GM12878 (cell line): ENCODE measurements around the gene UQCRC1. TPM values are rescaled to one million over a fixed set of nuclear protein-coding genes. Genes with fewer than 3 reads are reported as not detected.

Source experiments
- ATAC-seq: fragments of 200-7000 bp; cut with Tn5 transposase; 3 replicates; pipeline ENCODE4 v1.9.1; 2020; ENCODE audit warnings: mild to moderate bottlenecking, moderate library complexity
- BruUV-seq: library from RNA; stranded (reverse); fragments of 400-500 nt; replicated peaks from 2 replicates; lab custom pipeline; 2021; lab: Mats Ljungman, UMichigan
- CTCF ChIA-PET: fragments of 300-600 bp; sonication (Branson Sonifier 250); formaldehyde crosslinking; extraction: SDS; loops from one replicate; lab custom pipeline; 2021; ENCODE audit warnings: inconsistent platforms; lab: Yijun Ruan, JAX
- POLR2A ChIA-PET: fragments of 350-600 bp; formaldehyde crosslinking; extraction: SDS; loops from one replicate; lab custom pipeline; 2021; ENCODE audit warnings: inconsistent platforms; lab: Charles Lee
- RAD21 ChIA-PET: fragments of 300-600 bp; sonication (Branson Sonifier 250); formaldehyde crosslinking; loops from one replicate; lab custom pipeline; 2023; ENCODE audit warnings: antibody characterized with exemption; ENCODE audit not compliant: unreplicated experiment; lab: Charles Lee
- SMC1A ChIA-PET: fragments of 300-600 bp; sonication (Branson Sonifier 250); formaldehyde crosslinking; loops from one replicate; lab custom pipeline; 2023; ENCODE audit not compliant: unreplicated experiment, uncharacterized antibody; lab: Charles Lee
- DNase-seq: peaks from one replicate; pipeline ENCODE4 v3.0.0-alpha.2; 2011; ENCODE audit warnings: low read depth, low spot score
- FAIRE-seq: peaks from 3 replicates; lab custom pipeline; 2011; peaks lifted over from hg19 to GRCh38; lab: Jason Lieb, UNC
- H2AFZ ChIP-seq: 2 replicates; pipeline ENCODE4 v1.6.0; 2011; ENCODE audit warnings: low read depth, low read length, control low read depth; ENCODE audit not compliant: control insufficient read depth
- H3K27ac ChIP-seq: 2 replicates; pipeline ENCODE4 v1.5.1; 2011; ENCODE audit warnings: control low read depth; ENCODE audit not compliant: control insufficient read depth, insufficient read depth
- H3K27me3 ChIP-seq, 2 experiments: replicated peaks in 1 of 2; 2 replicates each; pipeline versions ENCODE4 v1.6.0 to v1.6.1; 2011; ENCODE audit warnings: low read length in 1 of 2; ENCODE audit not compliant: control insufficient read depth in 2 of 2, insufficient read depth in 2 of 2
- H3K36me3 ChIP-seq, 2 experiments: 2 replicates each; pipeline ENCODE4 v1.5.1; 2011; ENCODE audit warnings: low read length in 1 of 2; ENCODE audit not compliant: control insufficient read depth in 2 of 2, insufficient read depth in 2 of 2
- H3K4me1 ChIP-seq: 2 replicates; pipeline ENCODE4 v1.6.1; 2011; ENCODE audit warnings: mild to moderate bottlenecking, low read length, moderate library complexity, mixed read lengths; ENCODE audit not compliant: control insufficient read depth, insufficient read depth
- H3K4me2 ChIP-seq: 2 replicates; pipeline ENCODE4 v1.6.0; 2011; ENCODE audit warnings: control low read depth; ENCODE audit not compliant: control insufficient read depth, insufficient read depth
- H3K4me3 ChIP-seq: fragments of 200-600 bp; sonication (generic); 2 replicates; pipeline ENCODE4 v1.5.1; 2016
- H3K79me2 ChIP-seq: 2 replicates; pipeline ENCODE4 v1.6.0; 2011; ENCODE audit warnings: low read length; ENCODE audit not compliant: control insufficient read depth, insufficient read depth
- H3K9ac ChIP-seq: 2 replicates; pipeline ENCODE4 v1.8.0; 2011; ENCODE audit warnings: low read length, control low read depth, mixed read lengths; ENCODE audit not compliant: control insufficient read depth, insufficient read depth
- H3K9me3 ChIP-seq: replicated peaks from 3 replicates; pipeline ENCODE4 v1.5.1; 2011; ENCODE audit warnings: mild to moderate bottlenecking, low read length; ENCODE audit not compliant: control insufficient read depth, insufficient read depth
- H4K20me1 ChIP-seq: 2 replicates; pipeline ENCODE4 v1.6.0; 2011; ENCODE audit not compliant: control insufficient read depth, insufficient read depth
- ATF2 ChIP-seq: IDR thresholded peaks from 2 replicates; pipeline ENCODE4 v1.6.1; 2012; ENCODE audit warnings: low read length, inconsistent platforms
- BCLAF1 ChIP-seq: fragments of 450-650 bp; IDR thresholded peaks from 2 replicates; pipeline ENCODE4 v1.6.1; 2017; ENCODE audit warnings: antibody characterized with exemption, mild to moderate bottlenecking, moderate library complexity
- CHD1 ChIP-seq: IDR thresholded peaks from 2 replicates; pipeline ENCODE4 v1.6.1; 2012; ENCODE audit warnings: low read depth, low read length, improper control_type of control experiment
- ELK1 ChIP-seq: IDR thresholded peaks from 2 replicates; pipeline ENCODE4 v1.6.1; 2012; ENCODE audit warnings: low read depth, low read length, improper control_type of control experiment
- EP300 ChIP-seq, 2 experiments: fragments of 150-350 bp in 1 of 2; IDR thresholded peaks; 2 replicates each; pipeline ENCODE4 v1.6.1; 2011 to 2012; ENCODE audit warnings: low read depth in 2 of 2, low read length in 2 of 2, borderline replicate concordance in 1 of 2, improper control_type of control experiment in 1 of 2, inconsistent platforms in 1 of 2; ENCODE audit not compliant: control insufficient read depth in 1 of 2
- GATAD2B ChIP-seq: fragments of 450-650 bp; conservative IDR thresholded peaks from 2 replicates; pipeline ENCODE4 v1.6.1; 2017; ENCODE audit warnings: low read depth, mild to moderate bottlenecking, moderate library complexity
- MYC ChIP-seq: IDR thresholded peaks from 2 replicates; pipeline ENCODE4 v1.6.1; 2011; ENCODE audit warnings: mild to moderate bottlenecking, low read length, moderate library complexity, inconsistent platforms; ENCODE audit not compliant: insufficient read depth, insufficient replicate concordance, insufficient read length, severe bottlenecking
- NKRF ChIP-seq: fragments of 450-650 bp; conservative IDR thresholded peaks from 2 replicates; pipeline ENCODE4 v1.6.1; 2017; ENCODE audit warnings: mild to moderate bottlenecking, moderate library complexity
- SP1 ChIP-seq: IDR thresholded peaks from one replicate; pipeline ENCODE4 v1.6.1; 2011; ENCODE audit warnings: low read depth, low read length
- SREBF2 ChIP-seq: IDR thresholded peaks from 2 replicates; pipeline ENCODE4 v1.6.1; 2012; ENCODE audit warnings: mild to moderate bottlenecking, low read length
- WGBS: methylation state at CpG from one replicate; pipeline ENCODE4 v1.1.6; 2016; ENCODE audit warnings: low lambda C conversion rate; ENCODE audit not compliant: insufficient replicate concordance, insufficient coverage; ENCODE audit errors: missing lambda C conversion rate; 5-methylcytosine and 5-hydroxymethylcytosine counted together
- in situ Hi-C: fragments of 300-500 bp; cut with MboI; formaldehyde crosslinking; loops from 9 replicates; pipeline ENCODE4 v1.14.3; 2018; ENCODE audit warnings: mixed read lengths
- intact Hi-C: fragments of 100-400 bp; cut with micrococcal nuclease; formaldehyde crosslinking; loops from one replicate; pipeline ENCODE4 v1.14.2; 2022; ENCODE audit not compliant: unreplicated experiment
- polyA plus RNA-seq, 11 experiments: library from polyadenylated mRNA; depleted of rRNA in 4 of 11; unstranded in 6 of 11; stranded (reverse) in 5 of 11; fragments of >200 nt; fragmentation: Nextera tagmentation in 4 of 11; fragmentation: Illumina TruSeq in 1 of 11; extraction: Ambion mirVana in 4 of 11; extraction: Trizol in 1 of 11; gene quantifications; 1 replicate in 1 of 11; 2 replicates in 10 of 11; pipeline versions ENCODE4 v1.2.1 to v1.2.3, GENCODE V29; 2011 to 2016; ENCODE audit warnings: inconsistent platforms in 2 of 11, missing spikeins in 2 of 11, low read depth in 1 of 11
- total RNA-seq, 4 experiments: library from RNA; depleted of rRNA in 3 of 4; stranded (reverse); fragments of >200 nt in 3 of 4; fragmentation: Illumina TruSeq in 1 of 4; extraction: Trizol in 1 of 4; gene quantifications; 2 replicates each; pipeline versions ENCODE4 v1.2.1 to v1.2.3, GENCODE V29; 2013 to 2021

UQCRC1 gene
- total and polyA plus RNA-seq, 10 of the 15 experiments (the other 5 are each of a cell fraction or from before 2014, with no cell fraction given): 116 to 426 (median 228) TPM

- 29% methylated on average over 17 of the region's 17 CpGs for WGBS
- no peak overlapping the region for H3K4me3 ChIP-seq
- no peaks in the 10 kb centered on the region for H3K79me2 ChIP-seq
- intact Hi-C loops (no loop called here), in situ Hi-C loops (no loop called here)
- TF ChIP-seq NKRF: no peak
- no peak for TF ChIP-seq GATAD2B
- no peak for TF ChIP-seq EP300 (IDR thresholded peaks at IDR 0.05; ENCODE audit: borderline replicate concordance in 1 of 2, control insufficient read depth in 1 of 2, low read depth in 2 of 2, low read length in 2 of 2)
- TF ChIP-seq MYC: no peak
- no peak for TF ChIP-seq SREBF2
- TF ChIP-seq CHD1: no peak
- TF ChIP-seq SP1: no peak
- TF ChIP-seq BCLAF1: no peak
- TF ChIP-seq ATF2: no peak
- TF ChIP-seq ELK1: no peak
- ATAC-seq: no peak
- H3K27me3 ChIP-seq: no peaks in the 10 kb centered on the region; a peak in 1 of 4 replicates
- no peaks in the 10 kb centered on the region for H3K36me3 ChIP-seq
- CTCF ChIA-PET: no interaction called here
- no peak overlapping the region for H2AFZ ChIP-seq
- no peak for DNase-seq
- no TSS peak for BruUV-seq
- H3K9ac ChIP-seq: no peak overlapping the region
- no peaks in the 10 kb centered on the region for H3K4me1 ChIP-seq
- H3K4me2 ChIP-seq: no peak overlapping the region
- no peaks in the 10 kb centered on the region for H4K20me1 ChIP-seq
- H3K9me3 ChIP-seq: no peaks in the 10 kb centered on the region
- SMC1A ChIA-PET: no interaction called here
- RAD21 ChIA-PET: no interaction called here
- no peak for FAIRE-seq
- POLR2A ChIA-PET: no interaction called here
- H3K27ac ChIP-seq: no peak overlapping the region
Measured at GRCh38 chr3:48575366-48575765, 34.1 kb downstream of the UQCRC1 start.
